ENCODE measurements around the gene PTPRG.

DNA sequence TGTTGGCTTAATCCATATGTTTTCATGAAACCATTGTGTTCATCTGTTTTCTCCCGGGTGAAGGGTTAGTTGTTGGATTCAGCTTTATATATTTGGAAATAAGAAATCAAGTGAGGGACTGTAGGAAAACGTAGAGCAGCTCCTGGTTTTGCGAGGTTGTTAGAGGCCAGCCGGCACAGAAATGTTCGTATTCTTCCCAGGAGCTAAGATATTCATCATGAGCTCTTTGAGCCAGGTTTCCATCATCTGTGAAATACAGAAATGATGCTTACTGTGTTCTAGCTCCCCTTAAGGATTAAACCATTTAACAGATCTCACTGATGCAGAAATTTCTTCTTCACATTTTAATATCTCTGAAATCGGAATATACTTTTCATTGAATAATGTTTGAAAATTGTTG is 235.5 kb downstream of the PTPRG start:
- TF ChIP-seq POLR2AphosphoS5 (IDR thresholded peaks at IDR 0.05; ENCODE audit: low read depth, low read length) (no peak), REST (IDR thresholded peaks at IDR 0.05; ENCODE audit: insufficient read depth in 1 of 2, low read depth in 2 of 2, low read length in 1 of 2) (no peak), TCF7L2 (IDR thresholded peaks at IDR 0.05; ENCODE audit: low read depth, low read length) (no peak), SIN3A (IDR thresholded peaks at IDR 0.05; ENCODE audit: borderline replicate concordance, insufficient read depth, low read depth, low read length) (no peak)
- TF ChIP-seq, protein P1, sequence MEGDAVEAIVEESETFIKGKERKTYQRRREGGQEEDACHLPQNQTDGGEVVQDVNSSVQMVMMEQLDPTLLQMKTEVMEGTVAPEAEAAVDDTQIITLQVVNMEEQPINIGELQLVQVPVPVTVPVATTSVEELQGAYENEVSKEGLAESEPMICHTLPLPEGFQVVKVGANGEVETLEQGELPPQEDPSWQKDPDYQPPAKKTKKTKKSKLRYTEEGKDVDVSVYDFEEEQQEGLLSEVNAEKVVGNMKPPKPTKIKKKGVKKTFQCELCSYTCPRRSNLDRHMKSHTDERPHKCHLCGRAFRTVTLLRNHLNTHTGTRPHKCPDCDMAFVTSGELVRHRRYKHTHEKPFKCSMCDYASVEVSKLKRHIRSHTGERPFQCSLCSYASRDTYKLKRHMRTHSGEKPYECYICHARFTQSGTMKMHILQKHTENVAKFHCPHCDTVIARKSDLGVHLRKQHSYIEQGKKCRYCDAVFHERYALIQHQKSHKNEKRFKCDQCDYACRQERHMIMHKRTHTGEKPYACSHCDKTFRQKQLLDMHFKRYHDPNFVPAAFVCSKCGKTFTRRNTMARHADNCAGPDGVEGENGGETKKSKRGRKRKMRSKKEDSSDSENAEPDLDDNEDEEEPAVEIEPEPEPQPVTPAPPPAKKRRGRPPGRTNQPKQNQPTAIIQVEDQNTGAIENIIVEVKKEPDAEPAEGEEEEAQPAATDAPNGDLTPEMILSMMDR (IDR thresholded peaks at IDR 0.05): no peak

Data from Panc1 (cell line).